Activated CD4-positive, alpha-beta memory T cell treated with anti-CD3 and anti-CD28 coated beads, Interleukin-2, amount 10 ng/mL, durations not matched to agents 7 days and 5 days (primary cell): ENCODE measurements around the gene MYBPH. TPM values are rescaled to one million over a fixed set of nuclear protein-coding genes. Genes with fewer than 3 reads are reported as not detected.

Experiments used
- CTCF ChIA-PET: fragments of 350-600 bp; sonication (Branson Sonifier 250); formaldehyde crosslinking; loops from one replicate; lab custom pipeline; 2021; ENCODE audit warnings: antibody characterized with exemption, inconsistent platforms; lab: Charles Lee
- POLR2A ChIA-PET: fragments of 350-600 bp; sonication (Branson Sonifier 250); formaldehyde crosslinking; loops from one replicate; lab custom pipeline; 2021; ENCODE audit warnings: antibody characterized with exemption; lab: Charles Lee
- DNase-seq: peaks from one replicate; pipeline ENCODE4 v3.0.0-alpha.2; 2020
- H3K27ac Mint-ChIP-seq: one replicate; pipeline ENCODE4 v1.8.0; 2021; ENCODE audit warnings: mild to moderate bottlenecking, mixed read lengths
- H3K27me3 Mint-ChIP-seq: one replicate; pipeline ENCODE4 v1.8.0; 2021; ENCODE audit warnings: mixed read lengths
- H3K36me3 Mint-ChIP-seq: one replicate; pipeline ENCODE4 v1.8.0; 2021; ENCODE audit warnings: low read depth, mixed read lengths
- H3K4me1 Mint-ChIP-seq: one replicate; pipeline ENCODE4 v1.8.0; 2021; ENCODE audit warnings: mixed read lengths
- H3K4me3 Mint-ChIP-seq: one replicate; pipeline ENCODE4 v1.8.0; 2021; ENCODE audit warnings: mild to moderate bottlenecking, mixed read lengths
- H3K9me3 Mint-ChIP-seq: one replicate; pipeline ENCODE4 v1.8.0; 2021; ENCODE audit warnings: mixed read lengths
- total RNA-seq, 2 experiments: library from RNA; stranded (reverse); gene quantifications; one replicate each; pipeline ENCODE4 v1.2.3, GENCODE V29; 2021

Gene MYBPH
- total RNA-seq, 2 experiments from 2014 or later, result not detected

GRCh38 chr1:203167026-203167912 is 8.4 kb downstream of the MYBPH start:
- no peak overlapping the region for H3K27ac Mint-ChIP-seq
- no peaks in the 10 kb centered on the region for H3K36me3 Mint-ChIP-seq
- CTCF ChIA-PET, result interaction anchor here (1.3 to 1.4 kb wide), 2 partner anchors 49 to 128 kb away, joined by 5 to 7 read pairs; no protein-coding TSS in a partner anchor
- peaks cover 5% of the 10 kb centered on the region for H3K4me1 Mint-ChIP-seq
- no peak for DNase-seq
- H3K27me3 Mint-ChIP-seq, result peaks cover 16% of the 10 kb centered on the region
- H3K4me3 Mint-ChIP-seq, result no peak overlapping the region
- POLR2A ChIA-PET, result no interaction called here
- no peaks in the 10 kb centered on the region for H3K9me3 Mint-ChIP-seq

GRCh38 chr1:203166192-203166940 is 9.3 kb downstream of the MYBPH start:
- DNase-seq, result peak; percentile 18
- Mint-ChIP-seq H3K27ac (no peak overlapping the region), H3K27me3 (peaks cover 18% of the 10 kb centered on the region), H3K4me1 (peaks cover 5% of the 10 kb centered on the region), H3K9me3 (no peaks in the 10 kb centered on the region), H3K4me3 (no peak overlapping the region), H3K36me3 (no peaks in the 10 kb centered on the region)
- POLR2A ChIA-PET, result no interaction called here
- CTCF ChIA-PET, result interaction anchor here (0.8 to 1.4 kb wide), 4 partner anchors 49 to 161 kb away, joined by 3 to 7 read pairs (median 4); no protein-coding TSS in a partner anchor

GRCh38 chr1:203165800-203166161 is 9.8 kb downstream of the MYBPH start:
- Mint-ChIP-seq H3K9me3 (no peaks in the 10 kb centered on the region), H3K4me1 (peaks cover 5% of the 10 kb centered on the region), H3K27ac (no peak overlapping the region), H3K36me3 (no peaks in the 10 kb centered on the region), H3K4me3 (no peak overlapping the region), H3K27me3 (peaks cover 21% of the 10 kb centered on the region)
- CTCF ChIA-PET, result interaction anchor here (0.8 to 1.4 kb wide), 4 partner anchors 48 to 161 kb away, joined by 3 to 7 read pairs (median 4); no protein-coding TSS in a partner anchor
- DNase-seq, result no peak
- POLR2A ChIA-PET, result no interaction called here

GRCh38 chr1:203165101-203165799 is 10.4 kb downstream of the MYBPH start:
- Mint-ChIP-seq H3K27me3 (peaks cover 22% of the 10 kb centered on the region), H3K36me3 (no peaks in the 10 kb centered on the region), H3K4me1 (peaks cover 5% of the 10 kb centered on the region), H3K27ac (no peak overlapping the region), H3K4me3 (no peak overlapping the region), H3K9me3 (no peaks in the 10 kb centered on the region)
- no peak for DNase-seq
- CTCF ChIA-PET, result interaction anchor here (0.7 to 3.0 kb wide), 3 partner anchors 8 to 48 kb away, joined by 3 to 11 read pairs (median 4); no protein-coding TSS in a partner anchor
- POLR2A ChIA-PET, result no interaction called here

- CTCF ChIA-PET, result interaction anchor here (3.0 kb wide), 1 partner anchor 9 kb away, joined by 11 read pairs; no protein-coding TSS in a partner anchor
- POLR2A ChIA-PET, result no interaction called here
- Mint-ChIP-seq H3K9me3 (no peaks in the 10 kb centered on the region), H3K4me1 (peaks cover 5% of the 10 kb centered on the region), H3K27ac (no peak overlapping the region), H3K27me3 (peaks cover 28% of the 10 kb centered on the region), H3K36me3 (no peaks in the 10 kb centered on the region), H3K4me3 (no peak overlapping the region)
- DNase-seq, result no peak
Observed at GRCh38 chr1:203163891-203164635, 11.6 kb downstream of the MYBPH start.

DNA sequence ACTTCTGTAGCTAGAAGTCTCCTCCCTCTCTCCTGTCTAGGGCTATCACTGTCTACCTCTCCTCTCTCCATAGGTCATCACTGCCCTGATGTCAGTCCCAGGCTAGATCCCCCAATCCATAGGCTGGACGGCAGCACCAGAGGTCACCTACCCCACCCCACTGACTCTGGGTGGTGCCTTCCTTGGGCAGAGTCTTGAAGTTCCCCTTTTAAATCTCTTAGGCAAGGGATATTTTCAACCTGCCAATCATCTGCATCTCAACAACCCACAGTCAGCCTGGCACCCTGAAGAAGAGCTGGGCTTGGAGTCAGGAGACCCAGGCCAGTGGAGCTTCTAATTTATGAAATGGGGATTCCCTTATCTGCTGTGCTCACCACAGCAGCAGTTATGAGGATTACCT is 13.2 kb downstream of the MYBPH start:
- Mint-ChIP-seq H3K9me3 (no peaks in the 10 kb centered on the region), H3K27ac (no peak overlapping the region), H3K4me3 (no peak overlapping the region), H3K4me1 (peaks cover 5% of the 10 kb centered on the region), H3K27me3 (peaks cover 43% of the 10 kb centered on the region), H3K36me3 (no peaks in the 10 kb centered on the region)
- ChIA-PET POLR2A (interaction anchor here (0.6 kb wide), 1 partner anchor 19 kb away, joined by 3 read pairs; no protein-coding TSS in a partner anchor), CTCF (interaction anchor here (1.5 to 3.0 kb wide), 2 partner anchors 11 to 123 kb away, joined by 4 to 11 read pairs; no protein-coding TSS in a partner anchor)
- no peak for DNase-seq

DNA sequence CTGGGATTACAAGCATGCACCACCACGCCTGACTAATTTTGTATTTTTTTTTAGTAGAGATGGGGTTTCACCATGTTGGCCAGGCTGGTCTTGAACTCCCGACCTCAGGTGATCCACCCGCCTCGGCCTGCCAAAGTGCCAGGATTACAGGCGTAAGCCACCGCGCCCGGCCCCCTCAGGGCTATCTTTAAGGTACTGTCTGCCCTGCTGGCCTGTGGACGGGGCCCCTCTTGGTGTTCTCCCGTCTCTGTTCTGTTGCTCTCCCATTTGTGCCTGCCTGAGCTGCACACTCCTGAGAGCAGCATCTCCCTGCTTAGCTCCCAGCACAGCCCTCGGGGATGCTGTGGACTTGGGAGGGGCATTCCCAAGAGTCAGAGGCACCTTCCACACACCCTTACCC is 13.9 kb downstream of the MYBPH start:
- Mint-ChIP-seq H3K4me1 (peaks cover 5% of the 10 kb centered on the region), H3K27me3 (peaks cover 48% of the 10 kb centered on the region), H3K36me3 (no peaks in the 10 kb centered on the region), H3K9me3 (no peaks in the 10 kb centered on the region), H3K27ac (no peak overlapping the region), H3K4me3 (no peak overlapping the region)
- no peak for DNase-seq
- ChIA-PET POLR2A (no interaction called here), CTCF (interaction anchor here (0.7 to 1.5 kb wide), 2 partner anchors 121 to 122 kb away, joined by 3 to 4 read pairs; no protein-coding TSS in a partner anchor)

- no peak overlapping the region for H3K27ac Mint-ChIP-seq
- DNase-seq, result no peak
- ChIA-PET CTCF (no interaction called here), POLR2A (no interaction called here)
- H3K9me3 Mint-ChIP-seq, result no peaks in the 10 kb centered on the region
- H3K4me3 Mint-ChIP-seq, result no peak overlapping the region
- peaks cover 5% of the 10 kb centered on the region for H3K4me1 Mint-ChIP-seq
- H3K36me3 Mint-ChIP-seq, result no peaks in the 10 kb centered on the region
- peaks cover 51% of the 10 kb centered on the region for H3K27me3 Mint-ChIP-seq
Observed at GRCh38 chr1:203161175-203161574, 14.5 kb downstream of the MYBPH start.

DNA sequence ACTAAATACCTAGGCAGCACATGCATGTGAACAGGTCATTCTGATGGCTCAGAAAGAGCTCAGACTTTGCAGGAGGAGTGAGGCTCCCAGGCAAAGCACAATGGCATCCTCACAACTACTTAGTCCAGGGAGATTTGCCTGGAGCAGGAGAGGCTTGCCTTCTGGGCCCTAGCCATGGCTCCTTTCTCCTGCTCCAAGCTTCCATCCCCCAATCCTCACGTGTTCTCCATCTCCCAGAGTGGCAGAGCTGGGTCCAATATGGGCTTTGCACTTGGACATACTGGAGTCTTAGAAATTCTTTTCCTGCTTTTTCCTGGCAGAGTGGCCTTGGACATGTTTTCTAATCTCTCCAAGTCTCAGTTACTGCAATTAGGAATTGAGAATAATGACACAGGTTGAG is 15.8 kb downstream of the MYBPH start:
- Mint-ChIP-seq H3K27me3 (peaks cover 50% of the 10 kb centered on the region), H3K4me3 (no peak overlapping the region), H3K36me3 (no peaks in the 10 kb centered on the region), H3K4me1 (peaks cover 5% of the 10 kb centered on the region), H3K27ac (no peak overlapping the region), H3K9me3 (no peaks in the 10 kb centered on the region)
- no peak for DNase-seq
- ChIA-PET CTCF (no interaction called here), POLR2A (no interaction called here)

- ChIA-PET CTCF (interaction anchor here (1.0 to 1.5 kb wide), 3 partner anchors 12 to 119 kb away, joined by 3 to 4 read pairs (median 4); no protein-coding TSS in a partner anchor), POLR2A (no interaction called here)
- no peak for DNase-seq
- H3K9me3 Mint-ChIP-seq, result no peaks in the 10 kb centered on the region
- no peaks in the 10 kb centered on the region for H3K36me3 Mint-ChIP-seq
- no peak overlapping the region for H3K4me3 Mint-ChIP-seq
- H3K27me3 Mint-ChIP-seq, result peaks cover 47% of the 10 kb centered on the region
- peaks cover 3% of the 10 kb centered on the region for H3K4me1 Mint-ChIP-seq
- H3K27ac Mint-ChIP-seq, result no peak overlapping the region
Observed at GRCh38 chr1:203158960-203159665, 16.5 kb downstream of the MYBPH start.

GRCh38 chr1:203158423-203158822 is 17.2 kb downstream of the MYBPH start:
- Mint-ChIP-seq H3K27ac (no peak overlapping the region), H3K4me1 (no peaks in the 10 kb centered on the region), H3K27me3 (peaks cover 44% of the 10 kb centered on the region), H3K36me3 (no peaks in the 10 kb centered on the region), H3K9me3 (no peaks in the 10 kb centered on the region), H3K4me3 (no peak overlapping the region)
- ChIA-PET POLR2A (no interaction called here), CTCF (interaction anchor here (1.0 to 1.5 kb wide), 3 partner anchors 11 to 118 kb away, joined by 3 to 4 read pairs (median 4); no protein-coding TSS in a partner anchor)
- DNase-seq, result no peak
